AG09309 (cell line): ENCODE data around the gene NPIPB6.

Experiments used
- DNase-seq: peaks from one replicate; pipeline ENCODE4 v3.0.0-alpha.2; 2010; ENCODE audit warnings: low read depth
- H3K4me3 ChIP-seq: 2 replicates; pipeline ENCODE4 v1.5.1; 2011; ENCODE audit warnings: mild to moderate bottlenecking, low read depth, low read length, moderate library complexity; ENCODE audit not compliant: control insufficient read depth
- TF ChIP-seq, protein P1 (sequence below): IDR thresholded peaks from 2 replicates; pipeline ENCODE4 v1.5.1; 2011; ENCODE audit warnings: mild to moderate bottlenecking, low read depth, low read length, inconsistent platforms; ENCODE audit not compliant: insufficient read depth, control insufficient read depth; ENCODE audit errors: missing control alignments

Gene NPIPB6

DNA sequence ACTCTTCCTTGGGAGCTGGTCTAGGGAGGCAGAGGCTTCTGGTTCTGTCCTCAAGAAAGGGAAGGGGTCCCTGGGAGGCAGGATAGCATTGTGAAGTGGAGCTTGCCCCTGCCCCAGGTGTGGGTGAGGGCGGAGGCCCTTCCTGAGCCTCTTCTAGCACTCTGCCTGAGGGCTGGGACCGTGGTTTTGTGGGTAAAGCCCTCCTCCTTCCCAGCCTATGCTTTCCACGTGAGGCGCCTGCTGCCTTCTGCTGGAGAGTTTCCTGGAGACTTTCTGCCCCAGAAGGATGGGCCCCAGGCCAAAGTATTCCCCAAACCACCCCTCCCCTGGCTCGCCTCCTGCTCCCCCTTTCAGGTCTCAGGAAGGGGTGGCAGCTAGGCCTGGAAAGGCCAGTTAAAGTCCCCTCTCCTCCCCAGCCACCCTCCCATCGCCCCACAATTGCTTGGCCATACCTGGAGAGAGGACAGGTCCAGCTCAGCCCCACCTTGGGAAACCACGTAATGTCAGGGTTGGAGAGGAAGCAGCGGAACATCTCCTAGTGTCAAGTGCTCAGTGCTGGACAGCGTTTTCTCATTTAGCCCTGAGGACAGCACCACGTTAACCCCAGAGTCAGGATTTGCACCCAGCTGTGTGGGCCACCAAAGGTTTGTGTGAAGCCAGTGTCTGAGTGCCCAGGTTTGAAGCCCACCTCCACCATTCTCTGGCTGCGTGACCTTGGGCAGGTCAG is 65.4 kb downstream of the NPIPB6 start:
- no peak for DNase-seq
- no peak overlapping the region for H3K4me3 ChIP-seq
- TF ChIP-seq, protein P1, sequence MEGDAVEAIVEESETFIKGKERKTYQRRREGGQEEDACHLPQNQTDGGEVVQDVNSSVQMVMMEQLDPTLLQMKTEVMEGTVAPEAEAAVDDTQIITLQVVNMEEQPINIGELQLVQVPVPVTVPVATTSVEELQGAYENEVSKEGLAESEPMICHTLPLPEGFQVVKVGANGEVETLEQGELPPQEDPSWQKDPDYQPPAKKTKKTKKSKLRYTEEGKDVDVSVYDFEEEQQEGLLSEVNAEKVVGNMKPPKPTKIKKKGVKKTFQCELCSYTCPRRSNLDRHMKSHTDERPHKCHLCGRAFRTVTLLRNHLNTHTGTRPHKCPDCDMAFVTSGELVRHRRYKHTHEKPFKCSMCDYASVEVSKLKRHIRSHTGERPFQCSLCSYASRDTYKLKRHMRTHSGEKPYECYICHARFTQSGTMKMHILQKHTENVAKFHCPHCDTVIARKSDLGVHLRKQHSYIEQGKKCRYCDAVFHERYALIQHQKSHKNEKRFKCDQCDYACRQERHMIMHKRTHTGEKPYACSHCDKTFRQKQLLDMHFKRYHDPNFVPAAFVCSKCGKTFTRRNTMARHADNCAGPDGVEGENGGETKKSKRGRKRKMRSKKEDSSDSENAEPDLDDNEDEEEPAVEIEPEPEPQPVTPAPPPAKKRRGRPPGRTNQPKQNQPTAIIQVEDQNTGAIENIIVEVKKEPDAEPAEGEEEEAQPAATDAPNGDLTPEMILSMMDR, result no peak

DNA sequence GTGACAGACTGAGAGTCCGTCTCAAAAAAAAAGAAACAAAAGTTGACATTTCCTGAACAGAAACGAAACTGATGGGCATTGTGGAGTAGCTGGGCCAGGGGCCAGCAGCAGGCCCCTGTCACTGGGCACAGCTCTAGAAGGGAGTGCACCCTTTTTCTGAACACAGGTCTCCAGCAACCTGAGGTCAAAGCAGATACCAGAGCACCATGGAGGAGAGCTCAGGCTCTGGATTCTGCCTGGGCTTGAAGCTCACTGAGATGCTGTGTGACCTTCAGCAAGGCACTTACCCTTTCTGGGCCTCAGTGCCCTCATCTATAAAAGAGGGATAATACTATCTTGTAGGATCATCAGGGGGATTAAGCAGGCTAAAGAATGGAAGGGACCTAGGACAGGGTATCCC is 66.0 kb downstream of the NPIPB6 start:
- no peak overlapping the region for H3K4me3 ChIP-seq
- TF ChIP-seq, protein P1, result no peak
- no peak for DNase-seq

DNA sequence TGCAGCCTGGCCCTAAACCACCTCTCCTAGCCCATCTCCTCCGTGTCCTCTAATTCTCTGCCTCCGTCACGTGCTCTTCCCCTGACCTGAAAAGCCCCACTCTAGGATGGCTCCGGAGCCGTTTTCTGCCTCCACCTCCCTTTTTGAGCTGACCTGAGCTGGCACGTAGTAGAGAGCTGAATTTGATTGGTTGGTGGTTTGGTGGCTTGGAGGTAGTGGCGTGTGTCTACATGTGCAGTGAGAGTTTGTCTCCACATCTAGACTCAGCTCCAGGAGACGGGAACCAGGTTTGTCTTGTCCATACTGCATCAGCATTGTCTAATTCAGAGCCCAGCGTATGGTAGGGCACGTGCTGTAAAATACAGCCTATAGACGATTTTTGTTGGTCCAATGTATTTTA is 68.0 kb downstream of the NPIPB6 start:
- DNase-seq, result no peak
- H3K4me3 ChIP-seq, result no peak overlapping the region
- TF ChIP-seq, protein P1, result no peak

DNA sequence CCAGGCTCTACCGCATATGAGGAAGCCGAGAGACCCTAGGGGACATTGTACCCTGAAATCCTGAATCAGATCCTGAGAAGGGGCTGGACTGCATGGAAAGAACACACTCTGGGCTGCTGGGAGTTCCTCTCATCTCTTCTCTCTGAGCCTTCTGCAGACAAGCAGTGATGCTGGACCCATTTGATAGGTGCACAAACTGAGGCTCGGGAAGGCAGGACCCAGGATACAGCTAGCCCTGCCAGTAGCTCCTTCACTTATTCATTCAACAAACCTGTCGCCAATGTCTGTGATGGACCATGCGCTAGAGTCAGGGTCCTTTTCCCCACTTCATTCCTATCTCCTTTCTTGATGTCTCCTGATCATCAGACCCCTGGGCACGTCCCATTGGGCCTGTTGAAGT is 69.1 kb downstream of the NPIPB6 start:
- no peak overlapping the region for H3K4me3 ChIP-seq
- TF ChIP-seq, protein P1, result no peak

DNA sequence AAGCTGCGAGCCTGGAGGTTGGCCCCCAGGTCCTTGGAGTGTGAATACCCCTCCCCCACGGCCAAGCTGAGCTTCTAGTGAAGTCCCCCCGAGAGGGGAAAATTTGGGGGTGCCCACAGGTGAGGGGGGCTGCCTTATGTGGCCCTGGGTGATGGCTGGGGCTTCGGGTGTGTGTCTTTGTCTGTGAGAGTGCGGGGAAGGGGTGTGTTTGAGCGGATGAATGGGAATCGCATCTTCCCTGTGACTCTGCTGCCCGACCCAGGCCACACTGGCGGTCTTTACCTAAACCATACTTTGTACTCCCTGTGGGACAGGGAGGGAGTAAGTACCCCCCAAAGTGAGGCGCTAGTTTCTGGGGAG is 69.7 kb downstream of the NPIPB6 start:
- TF ChIP-seq, protein P1, result no peak
- no peak for DNase-seq
- H3K4me3 ChIP-seq, result no peak overlapping the region

More for the DNA sequence above, 69.1 kb downstream of the NPIPB6 start:
- DNase-seq, result no peak

DNA sequence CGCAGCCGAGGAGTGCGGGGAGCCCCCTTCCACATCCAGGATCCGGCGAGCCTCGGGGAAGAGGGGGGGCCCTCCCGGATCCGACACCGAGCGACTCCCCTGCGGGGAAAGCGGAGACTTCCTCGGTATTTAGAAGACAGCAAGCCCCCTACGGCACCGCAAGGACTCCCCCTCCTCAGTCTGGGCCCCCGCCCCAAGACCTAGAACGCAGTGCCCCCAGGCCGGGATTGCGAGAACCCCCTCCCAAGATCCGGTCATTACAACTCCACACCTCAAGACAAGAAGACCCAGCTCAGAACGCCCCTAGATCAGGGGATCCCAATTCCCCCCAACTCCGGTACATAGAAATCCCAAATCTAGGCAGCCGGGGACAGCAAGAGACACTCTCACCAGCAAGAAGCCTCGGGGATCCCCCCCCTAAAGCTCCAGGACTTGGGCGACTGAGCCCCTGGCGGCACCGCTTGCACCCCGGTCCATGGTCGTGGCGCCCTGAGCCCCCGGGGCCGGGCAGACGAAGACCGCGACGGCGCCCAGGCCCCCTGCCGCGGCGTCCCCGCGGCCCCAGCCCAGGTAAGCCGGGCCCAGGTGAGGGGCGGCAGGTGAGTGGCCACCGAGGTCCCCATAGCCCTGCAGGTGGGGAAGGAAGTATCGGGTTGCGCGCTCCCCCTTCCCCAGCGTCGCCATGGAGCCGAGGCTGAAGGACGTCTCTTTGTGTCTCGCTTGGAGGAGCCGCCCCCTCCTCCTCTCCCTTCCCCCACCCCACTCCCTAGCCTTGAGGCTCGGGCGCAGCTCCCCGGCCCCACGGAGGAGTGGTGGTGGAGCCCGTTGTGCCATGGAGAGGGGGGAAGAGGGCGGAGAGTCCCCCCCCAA is 70.3 kb downstream of the NPIPB6 start:
- peak overlapping the region; percentile 28 for H3K4me3 ChIP-seq
- DNase-seq, result no peak
- TF ChIP-seq, protein P1, result no peak
